WERI-Rb-1 (cell line): ENCODE results near the gene IGF2.

Source experiments
- DNase-seq: peaks from one replicate; pipeline ENCODE4 v3.0.0-alpha.2; 2020
- H3K27ac ChIP-seq: fragments of 250-450 bp; sonication (Bioruptor Pico); 2 replicates; pipeline ENCODE4 v1.5.1; 2020; ENCODE audit warnings: mild to moderate bottlenecking, moderate library complexity
- H3K27me3 ChIP-seq: fragments of 250-450 bp; sonication (Bioruptor Pico); 2 replicates; pipeline ENCODE4 v1.5.1; 2021; ENCODE audit warnings: mild to moderate bottlenecking, low read depth, moderate library complexity; ENCODE audit not compliant: insufficient read depth, severe bottlenecking
- H3K36me3 ChIP-seq: fragments of 250-450 bp; sonication (Bioruptor Pico); 2 replicates; pipeline ENCODE4 v1.5.1; 2020; ENCODE audit warnings: mild to moderate bottlenecking, moderate library complexity
- H3K4me3 ChIP-seq: 2 replicates; pipeline ENCODE4 v1.5.1; 2011; ENCODE audit warnings: low read depth, mild to moderate bottlenecking, control low read depth, low read length
- H3K9me3 ChIP-seq: fragments of 250-450 bp; sonication (Bioruptor Pico); 2 replicates; pipeline ENCODE4 v1.5.1; 2021; ENCODE audit warnings: mild to moderate bottlenecking, moderate library complexity; ENCODE audit not compliant: severe bottlenecking
- TF ChIP-seq, protein P1 (sequence below): IDR thresholded peaks from 2 replicates; pipeline ENCODE4 v1.5.1; 2011; ENCODE audit warnings: low read depth, mild to moderate bottlenecking, control low read depth, inconsistent platforms, low read length

The IGF2 gene

GRCh38 chr11:2118677-2119076, 20.5 kb downstream of the IGF2 start:
- Histone ChIP-seq H3K4me3 (no peak overlapping the region), H3K36me3 (no peaks in the 10 kb centered on the region), H3K9me3 (peaks cover 15% of the 10 kb centered on the region), H3K27me3 (peaks cover 92% of the 10 kb centered on the region), H3K27ac (no peak overlapping the region)
- no peak for DNase-seq
- TF ChIP-seq, protein P1, sequence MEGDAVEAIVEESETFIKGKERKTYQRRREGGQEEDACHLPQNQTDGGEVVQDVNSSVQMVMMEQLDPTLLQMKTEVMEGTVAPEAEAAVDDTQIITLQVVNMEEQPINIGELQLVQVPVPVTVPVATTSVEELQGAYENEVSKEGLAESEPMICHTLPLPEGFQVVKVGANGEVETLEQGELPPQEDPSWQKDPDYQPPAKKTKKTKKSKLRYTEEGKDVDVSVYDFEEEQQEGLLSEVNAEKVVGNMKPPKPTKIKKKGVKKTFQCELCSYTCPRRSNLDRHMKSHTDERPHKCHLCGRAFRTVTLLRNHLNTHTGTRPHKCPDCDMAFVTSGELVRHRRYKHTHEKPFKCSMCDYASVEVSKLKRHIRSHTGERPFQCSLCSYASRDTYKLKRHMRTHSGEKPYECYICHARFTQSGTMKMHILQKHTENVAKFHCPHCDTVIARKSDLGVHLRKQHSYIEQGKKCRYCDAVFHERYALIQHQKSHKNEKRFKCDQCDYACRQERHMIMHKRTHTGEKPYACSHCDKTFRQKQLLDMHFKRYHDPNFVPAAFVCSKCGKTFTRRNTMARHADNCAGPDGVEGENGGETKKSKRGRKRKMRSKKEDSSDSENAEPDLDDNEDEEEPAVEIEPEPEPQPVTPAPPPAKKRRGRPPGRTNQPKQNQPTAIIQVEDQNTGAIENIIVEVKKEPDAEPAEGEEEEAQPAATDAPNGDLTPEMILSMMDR, result no peak

GRCh38 chr11:2116680-2117079, 22.5 kb downstream of the IGF2 start:
- H3K9me3 ChIP-seq, result peaks cover 15% of the 10 kb centered on the region
- TF ChIP-seq, protein P1, result no peak
- no peak for DNase-seq
- no peak overlapping the region for H3K27ac ChIP-seq
- peaks cover 92% of the 10 kb centered on the region for H3K27me3 ChIP-seq
- H3K4me3 ChIP-seq, result no peak overlapping the region
- no peaks in the 10 kb centered on the region for H3K36me3 ChIP-seq

- DNase-seq, result no peak
- TF ChIP-seq, protein P1, result no peak
- peaks cover 15% of the 10 kb centered on the region for H3K9me3 ChIP-seq
- no peaks in the 10 kb centered on the region for H3K36me3 ChIP-seq
- peaks cover 93% of the 10 kb centered on the region for H3K27me3 ChIP-seq
- H3K4me3 ChIP-seq, result no peak overlapping the region
- no peak overlapping the region for H3K27ac ChIP-seq
Observed at GRCh38 chr11:2115308-2115707, 23.9 kb downstream of the IGF2 start.

DNA sequence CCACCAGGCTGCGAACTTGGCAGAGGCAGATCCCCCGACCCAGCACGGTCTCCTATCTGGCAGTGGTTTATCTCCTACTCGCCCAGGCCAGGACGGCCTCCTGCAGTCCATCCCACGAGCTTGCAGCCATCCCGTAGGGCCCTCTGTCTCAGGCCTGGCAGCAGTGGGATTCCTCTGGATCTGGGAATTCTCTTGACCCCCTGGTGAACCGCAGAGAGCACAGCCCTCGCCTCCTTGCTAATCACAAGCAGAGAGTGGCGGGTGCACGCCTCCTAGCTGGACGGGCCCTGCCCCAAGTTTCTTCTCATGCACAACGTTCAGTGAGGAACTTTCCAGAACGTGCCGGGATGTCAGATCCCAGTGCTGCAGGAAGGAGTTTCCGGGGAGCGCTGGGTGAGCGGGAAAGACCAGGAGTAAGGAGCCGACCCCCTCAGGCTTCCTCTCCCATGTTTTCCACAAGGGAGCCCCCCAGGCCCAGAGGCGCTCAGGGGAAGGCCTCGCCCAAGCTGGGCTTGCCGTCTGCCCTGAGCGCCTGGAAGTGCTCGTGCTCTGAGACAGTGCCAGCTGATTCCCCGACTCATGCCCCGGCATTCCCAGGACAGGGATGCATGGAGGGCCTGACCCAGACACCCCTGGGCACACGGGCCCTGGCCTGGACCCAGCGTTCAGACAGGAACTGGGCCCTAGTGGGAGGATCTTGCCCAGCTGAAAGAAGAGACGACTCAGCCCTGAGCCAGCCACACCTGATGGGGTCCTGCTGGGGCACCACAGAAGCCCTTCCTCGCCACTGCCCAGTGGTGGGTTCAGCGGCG, 24.6 kb downstream of the IGF2 start:
- peaks cover 15% of the 10 kb centered on the region for H3K9me3 ChIP-seq
- TF ChIP-seq, protein P1, result no peak
- H3K27me3 ChIP-seq, result peaks cover 93% of the 10 kb centered on the region
- no peaks in the 10 kb centered on the region for H3K36me3 ChIP-seq
- no peak for DNase-seq
- H3K27ac ChIP-seq, result no peak overlapping the region
- no peak overlapping the region for H3K4me3 ChIP-seq

GRCh38 chr11:2113776-2114175, 25.4 kb downstream of the IGF2 start:
- Histone ChIP-seq H3K9me3 (peaks cover 15% of the 10 kb centered on the region), H3K4me3 (no peak overlapping the region), H3K27ac (no peak overlapping the region), H3K27me3 (peaks cover 93% of the 10 kb centered on the region), H3K36me3 (no peaks in the 10 kb centered on the region)
- TF ChIP-seq, protein P1, result no peak
- no peak for DNase-seq

DNA sequence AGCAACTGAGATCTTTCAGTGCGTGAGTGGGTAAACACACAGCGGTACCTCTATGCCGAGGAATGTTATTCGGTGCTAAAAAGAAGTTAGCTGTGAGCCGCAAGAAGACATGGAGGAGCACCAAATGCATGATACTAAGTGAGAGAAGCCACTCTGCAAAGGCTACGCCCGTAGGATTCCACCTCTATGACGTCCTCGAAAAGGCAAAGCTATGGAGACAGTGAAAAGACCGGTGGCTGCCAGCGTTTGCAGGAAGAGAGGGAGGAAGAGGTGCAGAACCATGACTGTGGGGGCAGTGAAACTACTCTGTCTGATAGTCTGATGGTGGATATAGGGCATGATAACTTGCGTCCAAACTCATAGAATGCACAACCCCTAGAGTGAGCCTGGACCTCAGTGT, 28.7 kb downstream of the IGF2 start:
- no peak overlapping the region for H3K27ac ChIP-seq
- TF ChIP-seq, protein P1, result no peak
- no peaks in the 10 kb centered on the region for H3K9me3 ChIP-seq
- H3K36me3 ChIP-seq, result no peaks in the 10 kb centered on the region
- no peak overlapping the region for H3K4me3 ChIP-seq
- H3K27me3 ChIP-seq, result peaks cover 91% of the 10 kb centered on the region
- DNase-seq, result no peak
